Activated gamma-delta T cell treated with Interleukin-2 at 50 U/mL for 16 hours (primary cell): Measurements from ENCODE around the gene CASD1.

Experiments
- DNase-seq: peaks from one replicate; pipeline ENCODE4 v3.0.0-alpha.2; 2020

Gene CASD1

DNA sequence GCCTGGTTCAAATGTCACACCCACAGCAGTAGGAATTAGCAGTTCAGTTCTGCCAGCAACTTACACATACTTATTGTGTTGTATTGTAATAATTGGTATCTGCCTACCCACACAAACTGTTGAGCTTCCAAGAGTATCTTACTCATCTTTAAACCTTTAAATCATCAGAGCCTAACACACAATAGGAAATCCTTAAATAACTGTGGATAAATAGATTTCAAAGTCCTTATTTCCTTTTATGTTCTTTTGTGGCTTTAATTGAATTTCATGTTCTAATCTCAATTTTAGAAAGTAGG is 3.9 kb downstream of the CASD1 start:
- no peak for DNase-seq

- DNase-seq, result no peak
Measured at GRCh38 chr7:94514140-94514889, 4.7 kb downstream of the CASD1 start.

DNA sequence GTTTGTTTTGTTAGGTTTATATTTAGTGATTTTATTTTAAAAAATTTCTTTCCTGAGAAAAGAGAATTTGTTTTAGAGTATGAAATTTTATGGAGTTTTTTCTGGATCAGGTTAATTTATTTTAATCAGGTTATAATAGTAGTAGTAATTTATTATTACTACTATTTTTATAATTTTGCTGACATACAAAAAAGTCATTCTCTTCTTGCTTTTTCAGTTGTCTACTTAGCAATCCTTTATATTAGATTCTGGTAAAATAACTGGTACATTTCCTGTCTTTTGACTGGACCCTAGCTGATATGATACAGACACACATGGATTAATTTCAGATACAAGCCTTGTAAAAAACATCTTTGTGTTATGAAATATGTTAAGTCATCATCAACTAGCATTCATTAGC is 5.3 kb downstream of the CASD1 start:
- no peak for DNase-seq

DNA sequence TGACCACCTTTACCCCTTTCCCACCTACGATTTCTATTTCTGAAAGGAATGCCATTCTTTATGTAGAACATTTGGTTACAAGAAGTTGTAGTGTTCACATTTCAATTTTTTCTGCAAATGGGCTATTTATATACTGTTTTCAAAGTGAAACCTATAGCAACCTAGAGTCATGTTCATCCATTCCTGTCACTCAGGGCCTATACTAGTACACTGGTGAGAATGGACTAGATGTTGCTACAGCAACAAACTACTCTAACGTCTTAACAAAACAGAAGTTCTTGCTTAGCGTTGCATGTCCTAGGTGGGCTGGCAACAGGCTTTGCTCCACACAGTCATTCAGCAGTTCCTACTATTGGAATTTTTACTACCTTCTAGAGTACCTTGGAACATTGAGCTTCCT is 16.3 kb downstream of the CASD1 start:
- DNase-seq, result no peak

DNA sequence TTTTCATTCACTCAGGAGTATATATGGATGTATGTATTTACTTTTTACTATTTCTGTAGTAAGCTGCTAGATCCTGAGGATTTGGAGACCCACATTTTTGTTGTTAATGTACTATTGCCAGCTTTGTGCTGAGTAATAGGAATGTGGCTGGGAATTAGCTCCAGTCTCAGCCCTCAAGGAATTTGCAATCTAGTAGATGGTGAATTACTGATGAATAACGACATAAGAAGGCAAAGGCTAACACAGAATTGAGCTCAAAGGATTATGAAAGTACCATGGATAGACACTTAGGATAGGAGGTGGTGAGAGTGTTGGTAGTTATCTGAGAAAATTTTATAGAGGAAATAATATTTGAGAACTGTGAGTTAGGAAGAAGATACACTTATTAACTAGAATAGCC is 19.9 kb downstream of the CASD1 start:
- no peak for DNase-seq

DNA sequence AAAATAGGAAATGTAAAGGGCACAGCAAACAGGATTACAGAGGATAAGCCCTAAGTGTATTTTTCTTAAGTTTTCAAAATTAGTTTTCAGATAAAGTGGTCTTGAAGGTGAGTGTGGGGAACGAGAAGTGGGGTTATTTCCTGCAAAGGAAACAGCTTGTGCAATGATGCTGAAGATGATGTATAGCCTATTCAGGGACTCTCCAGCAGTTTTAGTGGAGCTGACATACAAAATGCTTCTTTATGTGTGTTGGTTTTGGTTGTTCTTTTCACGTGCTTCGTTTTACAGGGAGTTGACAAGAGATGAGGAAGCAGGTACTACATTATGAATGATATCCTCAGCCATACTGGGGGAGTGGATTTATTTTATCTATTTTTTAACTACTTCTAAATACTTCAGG is 20.5 kb downstream of the CASD1 start:
- no peak for DNase-seq

DNA sequence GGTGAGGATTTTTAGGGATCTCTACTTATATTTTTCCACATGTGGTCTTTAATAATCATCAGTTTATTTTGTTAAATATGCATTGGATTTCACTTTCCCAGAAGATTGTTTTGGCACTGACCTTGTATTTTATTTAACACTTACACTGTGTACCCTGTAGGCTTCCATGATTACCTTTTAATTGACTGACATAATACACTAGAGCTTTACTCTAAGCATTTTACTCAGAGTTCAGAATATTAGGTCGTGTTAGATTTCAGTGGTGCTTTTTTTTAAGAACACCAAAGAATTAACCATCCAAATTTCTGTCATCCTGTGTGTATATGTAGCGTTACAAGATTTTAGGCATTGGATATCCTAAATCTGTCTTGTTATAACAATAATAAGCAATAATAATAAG is 23.1 kb downstream of the CASD1 start:
- DNase-seq, result no peak

GRCh38 chr7:94540428-94540827 is 30.8 kb downstream of the CASD1 start:
- DNase-seq, result no peak

DNA sequence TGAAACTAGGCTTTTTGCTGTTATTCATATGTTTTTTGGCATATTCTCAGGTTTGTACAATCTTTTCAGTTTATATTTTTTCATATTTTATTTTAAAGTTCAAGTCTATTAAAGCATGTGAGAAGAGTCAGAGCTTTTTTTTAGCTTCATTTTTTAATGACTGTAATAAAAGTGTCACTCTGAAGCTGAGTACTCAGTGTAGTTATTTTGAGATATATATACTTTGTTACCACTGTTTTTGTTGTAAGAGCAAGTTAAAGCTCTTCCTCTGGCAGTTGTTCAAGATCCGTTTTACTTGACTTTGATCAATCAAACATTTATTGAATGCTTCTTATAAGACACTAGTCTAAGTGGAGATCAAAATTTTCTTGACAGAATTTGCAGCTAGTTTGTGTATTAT is 37.5 kb downstream of the CASD1 start:
- DNase-seq, result no peak

- no peak for DNase-seq
Measured at GRCh38 chr7:94556028-94556427, 46.4 kb downstream of the CASD1 start.

DNA sequence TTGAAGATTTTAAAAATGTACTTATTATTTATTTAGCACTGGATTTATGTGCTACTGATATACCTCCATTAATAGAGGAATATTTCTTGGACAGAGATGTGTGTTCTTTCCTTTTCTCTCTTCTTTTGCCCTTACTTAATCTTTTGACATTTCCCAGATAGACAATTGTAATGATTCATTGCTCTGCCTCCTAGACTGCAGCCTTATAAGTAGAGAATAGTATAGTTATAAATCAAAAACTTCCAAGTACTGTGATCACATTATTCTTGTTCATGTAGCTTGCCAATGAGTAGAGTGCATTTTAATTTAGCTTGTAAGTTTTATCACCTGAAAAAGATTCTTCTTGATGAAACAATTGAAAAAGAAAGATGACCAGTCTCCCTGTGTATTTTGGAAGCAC is 47.6 kb downstream of the CASD1 start:
- no peak for DNase-seq

DNA sequence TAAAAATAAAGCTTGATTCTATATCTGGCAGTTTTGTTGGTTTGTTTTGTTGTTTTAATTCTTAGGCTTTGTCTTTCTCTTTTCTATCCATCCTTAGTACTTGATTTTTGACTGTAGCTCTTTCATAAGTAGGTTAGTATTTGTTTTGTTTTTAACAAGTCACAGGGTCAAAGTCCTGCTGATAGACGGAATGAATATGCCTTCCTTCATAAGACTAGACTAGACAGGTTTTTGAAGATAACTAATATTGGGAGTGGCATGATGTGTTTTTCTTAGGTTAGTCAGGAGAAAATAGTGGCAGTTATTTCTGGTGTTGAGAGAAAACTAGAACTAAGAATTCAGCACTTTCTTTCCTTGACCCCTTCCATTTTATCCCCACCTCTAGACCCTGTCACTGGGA is 50.4 kb downstream of the CASD1 start:
- no peak for DNase-seq

DNA sequence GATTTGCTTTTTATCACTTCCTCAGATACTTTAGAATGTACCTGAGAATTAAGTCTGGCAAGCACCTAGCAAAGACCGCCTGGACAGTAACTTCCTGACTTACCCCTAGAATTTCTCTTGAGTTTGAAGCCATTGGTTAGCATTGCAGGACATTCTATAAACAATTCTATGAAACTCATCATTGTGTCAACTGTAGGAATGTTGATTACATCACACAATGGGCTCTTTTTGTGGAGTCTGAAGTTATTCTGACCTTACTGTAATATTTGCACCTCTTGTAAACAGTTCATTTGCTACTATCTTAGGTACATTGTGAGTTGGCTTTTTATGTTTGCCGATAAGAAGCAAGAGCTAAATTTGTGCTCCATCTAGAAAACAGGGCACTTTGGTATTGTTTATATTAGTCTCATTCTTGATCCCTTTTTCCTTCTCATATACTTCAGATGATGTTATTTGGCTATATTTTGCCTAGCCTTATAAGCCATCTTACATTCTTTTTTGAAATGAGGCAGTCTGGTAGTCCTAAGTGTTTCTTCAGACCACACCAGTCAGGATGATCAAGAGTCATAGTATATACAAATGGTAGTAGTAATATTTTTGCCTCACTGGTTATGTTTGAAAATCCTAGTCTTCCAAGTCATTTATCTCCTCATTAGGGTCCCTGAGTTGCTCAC is 52.4 kb downstream of the CASD1 start:
- DNase-seq, result no peak

DNA sequence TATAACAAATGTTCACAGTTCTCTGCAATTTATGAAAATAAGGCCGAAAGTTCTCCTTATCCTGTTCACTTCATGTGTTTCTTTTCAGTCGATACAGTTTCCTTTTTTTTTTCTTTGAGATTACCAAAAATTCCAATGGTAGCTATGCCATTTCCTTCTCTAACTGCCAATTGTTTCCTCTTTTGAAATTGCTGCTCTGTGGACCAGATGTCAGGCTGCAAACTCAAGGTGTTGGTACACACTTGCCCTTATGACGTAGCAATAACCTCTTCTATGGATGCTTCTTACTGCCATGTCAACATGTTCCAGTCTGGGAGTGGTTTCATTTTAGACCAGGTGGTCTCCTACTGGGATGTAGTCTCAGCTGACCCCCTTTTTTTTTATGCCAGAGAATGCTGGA is 52.9 kb downstream of the CASD1 start:
- DNase-seq, result no peak

DNA sequence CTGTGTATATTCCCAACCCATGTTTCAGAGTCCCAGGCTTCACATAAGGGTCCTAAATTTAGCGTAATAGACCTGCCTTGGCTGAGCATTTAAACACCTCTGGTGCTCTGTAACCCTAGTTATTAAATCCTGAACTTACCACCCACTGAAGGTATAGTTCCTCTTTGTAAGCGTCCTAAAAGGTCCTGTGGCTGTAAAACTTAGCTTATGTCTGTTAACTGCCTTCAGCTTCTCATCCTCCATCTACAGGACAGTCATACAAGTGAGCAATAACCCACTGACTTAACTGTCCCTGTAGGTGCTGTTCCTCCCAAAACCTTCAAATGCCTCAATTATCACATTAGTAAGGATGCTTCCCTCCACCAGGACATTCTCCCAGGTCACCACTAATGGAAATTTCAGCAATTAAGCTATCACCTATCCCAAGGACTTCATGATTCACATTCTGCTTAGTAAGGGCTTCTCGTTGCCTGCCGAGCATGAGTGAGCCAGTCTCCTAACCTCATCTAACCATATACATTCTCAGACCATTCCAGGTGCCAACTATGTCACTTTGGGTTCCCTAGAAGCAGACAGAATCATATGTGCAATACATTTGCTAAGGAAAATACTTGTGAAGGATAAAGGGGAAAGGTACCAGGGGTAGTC is 55.8 kb downstream of the CASD1 start:
- DNase-seq, result no peak

- DNase-seq, result no peak
Measured at GRCh38 chr7:94567396-94567795, 57.8 kb downstream of the CASD1 start.

GRCh38 chr7:94571816-94572215 is 62.2 kb downstream of the CASD1 start:
- DNase-seq, result no peak

GRCh38 chr7:94575646-94576045 is 66.0 kb downstream of the CASD1 start:
- no peak for DNase-seq

GRCh38 chr7:94576316-94576715 is 66.7 kb downstream of the CASD1 start:
- no peak for DNase-seq

DNA sequence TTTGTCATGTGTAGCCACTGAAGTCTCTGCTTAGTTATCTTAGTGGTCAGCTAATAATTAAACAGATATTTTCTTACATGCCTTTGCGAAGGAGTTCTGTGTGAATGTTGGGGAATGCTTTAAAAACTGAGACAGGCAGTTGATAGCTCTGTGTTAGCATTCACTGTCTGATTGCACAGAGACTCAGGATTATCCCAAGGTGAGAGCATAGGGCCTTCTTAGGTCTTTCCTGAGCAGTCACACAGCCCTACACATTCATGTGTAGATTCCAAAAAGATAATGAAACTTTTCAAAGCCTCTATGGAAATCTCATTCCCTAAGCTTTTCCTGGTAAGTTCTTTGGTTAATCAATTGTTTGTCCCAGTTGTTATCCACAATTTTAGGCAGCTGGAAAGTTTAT is 67.7 kb downstream of the CASD1 start:
- no peak for DNase-seq

GRCh38 chr7:94578614-94579013 is 69.0 kb downstream of the CASD1 start:
- no peak for DNase-seq

- no peak for DNase-seq
Measured at GRCh38 chr7:94579470-94579869, 69.9 kb downstream of the CASD1 start.

DNA sequence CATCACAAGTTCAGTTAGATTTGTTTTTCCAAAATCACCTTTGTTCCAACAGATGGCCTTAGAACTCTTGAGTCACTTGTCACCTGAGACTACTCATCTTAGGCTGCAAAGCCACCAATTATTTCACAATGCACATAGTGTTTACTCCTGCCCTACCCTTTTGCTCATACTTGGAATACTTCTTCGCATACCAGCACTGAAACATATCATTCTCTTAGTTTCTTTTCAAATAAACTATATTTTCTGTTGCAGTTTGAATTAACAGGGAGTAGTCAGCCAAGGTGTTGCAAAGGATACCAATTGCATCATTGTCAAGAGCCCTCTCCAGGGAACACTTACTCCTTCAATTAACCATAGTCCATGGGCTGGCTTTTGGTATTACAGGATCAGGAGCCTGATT is 71.0 kb downstream of the CASD1 start:
- DNase-seq, result no peak

DNA sequence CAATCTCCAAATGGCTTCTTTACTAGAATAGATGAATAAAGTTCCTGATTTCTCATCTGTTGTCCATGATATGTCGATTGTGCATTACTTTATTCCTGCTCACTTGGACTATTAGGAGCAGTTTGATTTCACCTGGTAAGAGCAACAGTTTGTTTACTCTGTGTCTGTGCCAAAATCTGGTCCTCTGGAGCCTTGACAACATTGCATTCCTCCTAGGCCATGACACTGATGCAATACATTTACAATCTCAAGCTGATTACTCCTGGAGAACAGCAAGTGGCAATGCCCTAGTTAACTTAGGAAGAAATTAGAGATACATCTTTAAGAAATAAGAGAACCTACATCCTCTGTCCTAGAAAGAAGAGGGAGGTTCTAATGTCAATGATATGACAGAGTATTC is 74.5 kb downstream of the CASD1 start:
- DNase-seq, result no peak

GRCh38 chr7:94588075-94588474 is 78.5 kb downstream of the CASD1 start:
- no peak for DNase-seq
